ENCODE results near the gene DAAM2. TPM values are rescaled to one million over a fixed set of nuclear protein-coding genes. Genes with fewer than 3 reads are reported as not detected.

The DAAM2 gene
- total and polyA plus RNA-seq, 2 of the 8 experiments (the other 6 are each of a cell fraction or from before 2014, with no cell fraction given): 1.5 to 2.9 TPM

- WGBS, 2 experiments (ENCODE audit: extremely low coverage in 1 of 2, insufficient coverage in 1 of 2, insufficient read length in 1 of 2, insufficient replicate concordance in 2 of 2, low coverage in 1 of 2, low lambda C conversion rate in 2 of 2, missing lambda C conversion rate in 1 of 2): 91% methylated on average over 4 of the region's 4 CpGs; no CpG with 5 or more reads in 1 of the 2 experiments
- no peak overlapping the region for H3K23ac ChIP-seq (ENCODE audit: insufficient read length)
- CTCF ChIA-PET (ENCODE audit: partially characterized antibody): no interaction called here
- no peak for TF ChIP-seq RXRA (IDR thresholded peaks at IDR 0.05; ENCODE audit: insufficient read depth, low read depth, low read length)
- no peak for TF ChIP-seq MAFK (IDR thresholded peaks at IDR 0.05; ENCODE audit: low read depth, low read length)
- TF ChIP-seq RFX5 (IDR thresholded peaks at IDR 0.05; ENCODE audit: borderline replicate concordance, low read depth, low read length): no peak
- no peak for TF ChIP-seq GABPA (IDR thresholded peaks at IDR 0.05; ENCODE audit: borderline replicate concordance, insufficient read depth, low read length)
- TF ChIP-seq CBX8 (IDR thresholded peaks at IDR 0.05; ENCODE audit: borderline replicate concordance, low read depth, low read length): no peak
- TF ChIP-seq ATF3 (IDR thresholded peaks at IDR 0.05; ENCODE audit: insufficient read depth, low read depth, low read length): no peak
- no peak for TF ChIP-seq ASH2L (IDR thresholded peaks at IDR 0.05; ENCODE audit: low read length)
- no peak for TF ChIP-seq PHF8 (conservative IDR thresholded peaks at IDR 0.05; ENCODE audit: low read depth, low read length)
- no peak for TF ChIP-seq SIX5 (IDR thresholded peaks at IDR 0.05; ENCODE audit: low read depth, low read length)
- TF ChIP-seq RAD21 (IDR thresholded peaks at IDR 0.05 in 1 of 2, conservative IDR thresholded peaks at IDR 0.05 in 1 of 2; ENCODE audit: low read depth in 2 of 2, low read length in 2 of 2): no peak
Measured at GRCh38 chr6:39952167-39952566, 160.0 kb downstream of the DAAM2 start.

More at GRCh38 chr6:39952167-39952566, 160.0 kb downstream of the DAAM2 start:
- H2AFZ ChIP-seq (ENCODE audit: low read length): no peak overlapping the region
- no peaks in the 10 kb centered on the region for H3K79me2 ChIP-seq (ENCODE audit: control insufficient read depth in 1 of 2, insufficient read depth in 2 of 2, low read length in 2 of 2)
- H3K27me3 ChIP-seq (replicated peaks in 1 of 4; ENCODE audit: control insufficient read depth in 3 of 4, extremely low read depth in 1 of 4, insufficient read depth in 3 of 4, low read length in 3 of 4): no peaks in the 10 kb centered on the region; a peak in 1 of 7 replicates
- no peak overlapping the region for H3K9ac ChIP-seq (replicated peaks in 1 of 4; ENCODE audit: extremely low read depth in 1 of 4, low read depth in 3 of 4, low read length in 3 of 4)
- no peak overlapping the region for H2BK20ac ChIP-seq (ENCODE audit: low read length)
- H4K5ac ChIP-seq (ENCODE audit: insufficient read length, low read depth, low read length): no peak overlapping the region
- no peak overlapping the region for H4K91ac ChIP-seq (replicated peaks; ENCODE audit: insufficient read length, low read length)
- no peaks in the 10 kb centered on the region for H3K36me3 ChIP-seq (ENCODE audit: control insufficient read depth in 2 of 4, insufficient read depth in 4 of 4, low read length in 3 of 4)
- no peak overlapping the region for H3K4me3 ChIP-seq (ENCODE audit: extremely low read depth in 1 of 4, insufficient read depth in 2 of 4, low read depth in 3 of 4, low read length in 4 of 4)
- no peak overlapping the region for H2BK120ac ChIP-seq (replicated peaks; ENCODE audit: low read depth, low read length)
- DNase-seq (ENCODE audit: low read depth in 1 of 2, low spot score in 2 of 2) (no peak), FAIRE-seq (no peak)
- H3K4me2 ChIP-seq (ENCODE audit: insufficient read depth in 1 of 2, low read depth in 2 of 2, low read length in 2 of 2): no peak overlapping the region
- H3K4me1 ChIP-seq (replicated peaks in 1 of 4; ENCODE audit: control insufficient read depth in 3 of 4, insufficient read depth in 4 of 4, low read length in 3 of 4): peaks cover 5 to 15% (median 9%) of the 10 kb centered on the region in 4 experiments
- no peak overlapping the region for H2AK5ac ChIP-seq (ENCODE audit: low read depth, low read length)
- H3K23me2 ChIP-seq (ENCODE audit: low read depth, low read length): no peaks in the 10 kb centered on the region
- no peak overlapping the region for H2BK5ac ChIP-seq (ENCODE audit: low read depth, low read length)
- no peak overlapping the region for H3K14ac ChIP-seq (ENCODE audit: insufficient read length)
- H3K56ac ChIP-seq (replicated peaks; ENCODE audit: insufficient read length, low read depth, low read length): no peak overlapping the region
- H4K8ac ChIP-seq (ENCODE audit: extremely low read depth, insufficient read depth, low read length): no peak overlapping the region
- H2BK12ac ChIP-seq (ENCODE audit: low read depth, low read length): no peak overlapping the region
- no peak overlapping the region for H3K27ac ChIP-seq (ENCODE audit: low read depth, low read length)
- POLR2A ChIA-PET (ENCODE audit: partially characterized antibody): no interaction called here
- H3K79me1 ChIP-seq (ENCODE audit: low read depth, low read length): no peaks in the 10 kb centered on the region
- no peak overlapping the region for H3K18ac ChIP-seq (ENCODE audit: extremely low read depth, low read length)
- no peak overlapping the region for H3K4ac ChIP-seq (replicated peaks; ENCODE audit: insufficient read length, low read depth, low read length)
- H4K20me1 ChIP-seq (replicated peaks in 1 of 2; ENCODE audit: control insufficient read depth in 1 of 2, insufficient read depth in 2 of 2, low read length in 2 of 2): no peaks in the 10 kb centered on the region
- no peaks in the 10 kb centered on the region for H3K9me3 ChIP-seq (ENCODE audit: insufficient read depth in 2 of 2, low read depth in 1 of 2, low read length in 1 of 2)
- H2BK15ac ChIP-seq (ENCODE audit: low read length): no peak overlapping the region
